ENCODE data around the gene SLC2A10.
"Not testable (repeated sequence)": the region's sequence is repeated elsewhere in the genome, so short reads cannot be mapped to it uniquely, and the experiment has no call there.

The SLC2A10 gene

DNA sequence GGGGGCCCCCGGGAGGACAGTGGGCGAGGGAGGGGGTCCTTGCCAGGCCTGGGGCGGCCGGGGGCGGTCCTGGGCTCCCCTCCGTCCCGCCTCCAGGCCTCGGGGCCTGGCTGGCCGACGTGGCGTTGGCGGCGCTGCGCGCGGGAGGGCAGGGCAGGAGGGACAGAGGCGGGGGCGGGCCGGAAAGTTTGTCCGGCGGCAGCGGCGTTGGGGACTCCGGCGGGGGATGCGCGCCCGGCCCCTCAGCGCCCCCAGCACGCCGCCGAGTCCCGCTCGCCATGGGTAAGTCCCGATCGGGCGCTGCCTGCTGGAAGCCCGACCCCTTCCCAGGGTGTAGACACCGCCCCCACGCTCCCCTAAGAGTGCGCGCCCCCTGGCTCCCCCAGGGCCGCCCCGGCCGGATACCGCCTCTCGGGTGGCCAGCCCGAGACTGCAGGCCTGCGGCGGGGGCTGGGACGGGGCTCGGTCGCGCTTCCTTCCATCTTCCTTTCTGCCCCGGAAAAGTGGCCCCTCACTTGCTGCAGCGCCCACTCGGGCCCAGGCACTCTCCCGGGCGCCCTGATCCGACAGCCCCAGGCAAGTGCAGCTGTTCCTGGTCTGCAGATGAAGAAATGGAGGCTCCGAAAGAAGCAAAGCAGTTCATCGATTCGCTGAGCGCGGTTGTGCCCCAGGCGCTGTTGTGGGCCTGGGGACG lies at the start of gene SLC2A10:
SLC2A10 (plus strand) TSS at position 191 of the 694 bp plus-strand sequence; CDS start at position 279, 88 bp downstream.
- DNase-seq (ENCODE audit: low read depth in 1 of 2, low spot score in 1 of 2), result no peak

- DNase-seq (ENCODE audit: low read depth in 1 of 2, low spot score in 1 of 2), result no peak
These were observed 49.0 kb upstream of the SLC2A10 start for GRCh38 chr20:46660487-46660886.

GRCh38 chr20:46661659-46662058 lies 47.8 kb upstream of the SLC2A10 start:
- DNase-seq (ENCODE audit: low read depth in 1 of 2, low spot score in 1 of 2), result no peak

DNA sequence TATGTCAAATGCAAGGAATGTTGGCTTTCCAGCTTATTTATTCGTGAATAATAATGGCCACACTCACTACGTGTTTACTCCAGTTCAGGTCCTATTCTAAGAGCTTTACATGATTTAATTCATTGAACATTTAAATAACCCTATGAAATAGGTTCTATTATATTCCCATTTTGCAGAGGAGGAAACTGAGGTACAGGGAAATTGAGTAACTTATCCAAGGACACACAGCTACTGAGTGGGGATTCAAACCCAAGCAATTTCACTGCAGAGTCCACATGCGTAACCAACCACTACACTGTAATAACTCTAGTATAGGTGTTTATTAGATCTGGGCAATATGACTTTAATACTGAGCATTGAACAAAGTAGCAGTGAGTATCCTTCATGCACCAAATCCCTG lies 45.9 kb upstream of the SLC2A10 start:
- no peak for DNase-seq (ENCODE audit: low read depth in 1 of 2, low spot score in 1 of 2)

- no peak for DNase-seq (ENCODE audit: low read depth in 1 of 2, low spot score in 1 of 2)
These were observed 43.8 kb upstream of the SLC2A10 start for GRCh38 chr20:46665602-46666001.

DNA sequence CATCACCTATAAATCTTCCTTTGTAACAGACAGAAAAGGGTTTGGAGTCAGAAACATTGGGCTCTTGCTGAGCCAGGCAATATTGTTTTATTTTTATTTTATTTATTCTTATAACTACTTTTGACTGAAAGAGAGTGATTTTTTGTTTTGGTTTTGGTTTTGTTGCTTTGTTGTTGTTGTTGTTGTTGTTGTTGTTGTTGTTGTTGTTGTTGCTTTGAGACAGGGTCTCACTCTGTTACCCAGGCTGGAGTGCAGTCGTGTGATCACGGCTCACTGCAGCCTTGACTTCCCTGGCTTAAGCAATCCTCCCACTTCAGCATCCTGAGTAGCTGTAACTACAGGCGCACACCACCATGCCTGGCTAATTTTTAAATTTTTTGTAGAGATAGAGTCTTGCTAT lies 43.1 kb upstream of the SLC2A10 start:
- DNase-seq (ENCODE audit: low read depth in 1 of 2, low spot score in 1 of 2), result no peak

- no peak for DNase-seq (ENCODE audit: low read depth in 1 of 2, low spot score in 1 of 2)
These were observed 42.5 kb upstream of the SLC2A10 start for GRCh38 chr20:46666818-46667515.

GRCh38 chr20:46670228-46670584 lies 39.2 kb upstream of the SLC2A10 start:
- no peak for DNase-seq (ENCODE audit: low read depth in 1 of 2, low spot score in 1 of 2)

DNA sequence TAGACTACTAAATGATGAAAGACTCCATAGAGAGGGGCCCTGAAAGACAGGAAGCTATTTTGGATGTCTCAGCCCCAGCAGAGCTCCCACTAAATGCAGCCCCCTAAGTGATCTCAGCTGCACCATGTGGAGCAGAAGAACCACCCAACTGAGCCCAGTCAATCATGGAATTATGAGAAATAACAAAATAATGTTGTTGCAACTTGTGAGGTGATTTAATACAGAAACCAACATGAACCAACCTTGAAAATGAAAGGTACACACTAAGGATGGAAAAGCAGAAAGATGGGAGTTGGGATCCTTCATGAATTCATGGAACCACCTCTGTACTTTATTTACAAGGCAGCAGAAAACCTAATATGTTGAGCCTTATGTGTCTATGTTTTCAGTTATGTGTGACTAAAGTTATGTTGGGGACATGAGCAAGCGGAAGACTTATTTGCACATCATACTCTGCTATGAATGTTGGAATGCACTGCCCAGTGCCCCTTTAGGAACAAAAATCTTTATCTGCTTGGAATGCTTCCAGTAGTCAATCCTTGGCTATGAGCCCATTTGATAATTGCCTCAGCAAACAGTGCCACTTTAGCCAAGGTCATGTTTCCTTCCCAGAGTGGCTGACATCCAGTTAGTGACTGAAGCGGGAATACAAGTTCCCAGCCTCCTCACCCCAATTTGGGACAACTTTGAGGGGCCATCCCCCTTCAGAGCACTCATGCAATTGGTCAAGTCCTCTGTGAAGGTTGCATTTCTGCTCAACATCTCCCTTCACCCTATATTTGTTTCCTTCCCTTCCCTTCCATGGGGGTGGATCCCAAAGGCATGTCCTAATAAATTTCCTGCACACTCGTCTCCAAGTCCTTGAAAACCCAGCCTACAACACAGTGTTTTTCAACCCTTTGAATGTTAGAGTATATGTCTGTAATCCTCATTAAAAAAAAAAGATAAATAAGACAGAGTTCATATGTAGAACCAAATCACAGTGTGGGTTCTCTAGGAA lies 38.6 kb upstream of the SLC2A10 start:
- no peak for DNase-seq (ENCODE audit: low read depth in 1 of 2, low spot score in 1 of 2)

DNA sequence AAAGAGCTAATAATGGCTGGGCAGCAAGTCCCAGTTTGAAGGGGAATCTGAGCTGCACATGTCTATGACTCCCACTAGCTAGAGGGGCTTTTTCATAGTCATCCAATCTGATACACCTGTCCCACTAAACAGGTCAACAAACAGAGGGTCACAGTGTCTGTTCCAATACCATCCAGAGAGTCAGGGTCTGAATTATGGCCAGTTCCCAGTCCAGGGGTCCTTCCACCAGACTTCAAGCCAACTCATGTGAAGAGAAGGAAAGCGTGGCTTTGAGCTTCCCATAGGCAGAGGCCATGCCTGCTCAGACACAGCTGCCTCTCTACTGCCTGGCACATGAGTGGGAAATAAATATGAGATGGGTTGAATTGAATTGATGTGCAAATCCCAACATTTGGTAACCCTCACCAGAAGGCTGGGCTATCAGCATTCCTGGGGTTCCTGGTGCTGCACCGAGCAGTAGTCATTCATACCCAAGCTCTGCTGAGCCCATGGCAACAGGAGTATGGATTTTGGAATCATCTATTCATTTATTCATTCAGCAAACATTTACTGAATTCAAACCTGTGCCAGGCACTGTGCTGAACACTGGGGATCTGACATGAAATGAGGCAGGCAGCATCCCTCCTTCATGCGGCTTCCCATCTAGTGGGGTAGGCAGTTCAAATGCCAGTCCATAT lies 37.4 kb upstream of the SLC2A10 start:
- DNase-seq (ENCODE audit: low read depth in 1 of 2, low spot score in 1 of 2), result no peak

DNA sequence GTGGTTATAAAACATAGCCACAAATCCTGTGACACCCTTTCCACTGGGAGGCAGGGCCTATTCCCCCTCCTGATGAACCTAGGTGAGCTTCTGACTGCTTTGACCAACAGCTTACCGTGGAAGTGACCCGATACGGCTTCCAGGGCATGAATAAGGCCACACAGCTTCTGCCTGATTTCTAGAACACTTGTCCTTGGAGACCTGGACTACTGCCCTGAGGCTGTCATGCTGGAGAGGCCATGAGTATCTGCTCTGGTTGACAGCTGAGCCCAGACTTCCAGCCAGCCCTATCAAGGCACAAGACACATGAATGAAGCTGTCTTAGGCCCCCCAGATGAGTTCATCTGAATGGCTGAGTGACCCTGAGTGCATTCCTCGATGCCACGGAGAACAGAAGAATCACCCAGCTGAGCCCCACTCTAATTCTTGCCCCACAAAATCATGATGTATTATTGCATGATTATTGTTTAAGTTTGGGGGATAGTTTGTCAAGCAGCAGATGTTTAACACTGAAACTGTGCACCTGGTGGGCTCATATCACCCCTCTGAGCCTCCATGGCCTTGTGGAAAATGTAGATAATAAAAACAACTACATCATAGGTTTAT lies 36.8 kb upstream of the SLC2A10 start:
- no peak for DNase-seq (ENCODE audit: low read depth in 1 of 2, low spot score in 1 of 2)

DNA sequence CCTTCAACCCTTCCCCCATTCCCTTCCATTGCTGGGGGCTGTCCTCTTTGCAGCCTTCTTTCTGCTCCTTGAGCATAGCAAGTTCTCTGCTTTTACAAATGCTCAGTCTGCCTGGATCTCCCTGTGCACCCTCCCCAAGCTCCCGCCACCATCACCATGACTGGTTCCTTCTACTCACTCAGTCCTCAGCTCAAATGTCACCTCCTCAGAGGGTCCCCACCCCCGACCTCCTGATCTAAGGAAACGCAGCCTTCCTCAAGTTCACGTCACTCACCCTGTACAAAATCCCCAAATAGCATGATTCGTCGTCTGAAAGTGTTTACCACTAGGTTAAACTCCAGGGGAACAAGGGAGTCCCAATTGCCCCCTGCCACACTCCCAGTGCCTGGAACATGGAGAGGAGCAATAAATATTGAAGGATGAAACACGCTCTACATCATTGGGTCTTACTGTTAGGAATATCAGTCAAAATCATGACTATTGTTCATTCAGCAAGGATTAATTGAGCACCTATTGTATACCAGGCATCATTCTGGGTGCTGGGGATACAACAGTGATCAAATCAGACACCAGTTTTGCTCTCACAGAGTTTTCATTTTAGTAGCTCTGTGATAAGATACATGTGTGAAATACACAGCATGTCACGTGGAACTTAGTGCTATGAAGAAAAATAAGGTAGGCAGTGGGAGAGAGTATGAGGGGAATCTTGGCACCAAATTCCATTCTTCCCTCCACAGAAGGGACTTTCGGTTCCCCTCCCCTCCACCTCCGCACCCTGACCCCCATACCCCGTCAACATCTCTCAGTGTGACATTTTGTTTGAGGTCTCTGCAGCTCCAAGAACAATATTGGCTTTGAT lies 35.8 kb upstream of the SLC2A10 start:
- DNase-seq (ENCODE audit: low read depth in 1 of 2, low spot score in 1 of 2), result no peak

DNA sequence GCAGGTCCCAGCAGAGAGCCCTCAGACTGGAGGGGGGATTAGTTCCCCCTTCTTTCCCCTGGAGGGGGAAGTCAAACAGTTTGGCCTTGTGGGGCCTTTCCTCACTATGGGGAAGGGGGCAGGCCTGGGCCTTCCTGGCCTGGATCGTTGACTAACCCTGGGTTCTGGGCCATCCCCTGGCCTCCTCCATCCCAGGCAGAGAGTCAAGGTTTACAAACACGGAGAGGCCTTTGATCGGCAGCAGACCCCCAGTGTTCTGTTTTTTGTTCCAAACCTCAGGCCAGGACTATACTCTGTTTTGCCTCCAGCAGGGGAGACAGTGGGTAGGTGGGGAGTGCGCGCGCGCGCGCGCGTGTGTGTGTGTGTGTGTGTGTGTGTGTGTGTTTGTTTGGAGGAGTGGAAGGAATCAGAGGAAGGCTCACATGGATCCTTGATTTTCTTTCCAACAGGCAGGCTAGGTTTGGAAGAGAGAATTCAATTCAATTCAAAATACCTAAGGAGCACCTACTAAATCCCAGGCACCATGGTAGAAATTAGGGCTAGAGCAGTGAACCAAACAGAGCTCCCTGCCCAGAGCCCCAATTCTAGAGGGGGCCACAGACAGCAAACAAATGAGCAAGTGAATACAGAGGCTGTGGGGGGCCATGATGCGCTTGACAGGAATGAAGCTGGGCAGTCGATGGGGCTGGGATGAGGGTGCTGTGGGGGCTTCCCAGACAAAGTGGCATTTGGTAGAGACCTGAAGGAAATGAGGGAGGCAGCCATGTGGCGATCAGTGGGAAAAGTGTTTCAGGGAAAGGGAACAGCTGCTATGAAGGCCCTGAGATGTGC lies 35.0 kb upstream of the SLC2A10 start:
- DNase-seq (ENCODE audit: low read depth in 1 of 2, low spot score in 1 of 2), result no peak

GRCh38 chr20:46676649-46677316 lies 32.7 kb upstream of the SLC2A10 start:
- not testable (repeated sequence) for DNase-seq (ENCODE audit: low read depth in 1 of 2, low spot score in 1 of 2)

- no peak for DNase-seq (ENCODE audit: low read depth in 1 of 2, low spot score in 1 of 2)
These were observed 31.8 kb upstream of the SLC2A10 start for GRCh38 chr20:46677608-46678007.

DNA sequence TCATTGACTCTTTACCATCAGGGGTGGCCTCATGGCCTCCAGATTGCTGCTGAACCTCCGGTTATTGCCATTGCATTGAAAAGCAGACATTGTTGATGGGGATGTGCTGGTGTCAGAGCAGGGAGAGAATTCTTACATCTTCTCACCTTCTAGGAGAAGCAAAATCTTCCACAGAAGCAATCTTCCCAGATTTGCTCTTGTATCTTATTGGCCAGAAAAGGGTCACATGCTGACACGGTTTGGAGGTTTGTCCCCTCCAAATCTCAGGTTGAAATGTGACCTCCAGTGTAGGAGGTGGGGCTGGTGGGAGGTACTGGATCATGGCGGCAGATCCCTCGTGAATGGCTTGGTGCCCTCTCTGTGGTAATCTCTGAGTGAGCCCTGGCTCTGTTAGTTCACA lies 30.9 kb upstream of the SLC2A10 start:
- no peak for DNase-seq (ENCODE audit: low read depth in 1 of 2, low spot score in 1 of 2)

GRCh38 chr20:46680684-46681031 lies 28.8 kb upstream of the SLC2A10 start:
- no peak for DNase-seq (ENCODE audit: low read depth in 1 of 2, low spot score in 1 of 2)
